Measurements from ENCODE around the gene KRTAP4-12.

GRCh38 chr17:41127371-41127770 lies 3.4 kb upstream of the KRTAP4-12 start:
- TF ChIP-seq CTCF (IDR thresholded peaks at IDR 0.05) (no peak), POLR2A (IDR thresholded peaks at IDR 0.05) (no peak), POLR2AphosphoS5 (IDR thresholded peaks at IDR 0.05; ENCODE audit: insufficient read depth in 1 of 2, low read depth in 1 of 2) (no peak)

Measured in vagina (tissue), 2 donors.